ENCODE data around the gene EYS.

Gene EYS

DNA sequence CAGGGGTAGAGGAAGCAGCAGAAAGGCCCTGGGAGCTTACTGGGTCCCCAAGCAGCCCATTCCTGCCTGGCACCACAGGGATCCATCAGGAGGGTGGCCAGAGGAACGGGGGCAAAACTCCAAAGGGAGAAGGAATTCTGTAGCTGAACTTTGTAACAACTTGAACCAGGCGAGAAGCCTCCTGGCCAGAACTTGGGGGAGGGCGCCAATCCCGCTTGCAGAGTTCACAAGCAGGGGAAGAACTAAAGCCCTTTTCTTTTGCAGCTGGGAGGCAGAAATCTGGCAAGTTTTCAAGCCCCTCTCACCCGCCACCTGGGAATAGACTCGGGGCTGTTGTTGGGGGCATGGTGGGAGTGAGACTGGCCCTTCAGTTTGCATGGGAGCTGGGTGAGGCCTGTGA is 1882.3 kb downstream of the EYS start:
- TF ChIP-seq EZH2phosphoT487 (IDR thresholded peaks at IDR 0.05; ENCODE audit: low read length) (no peak), EZH2 (optimal IDR thresholded peaks at IDR 0.05; ENCODE audit: low read depth, low read length) (no peak)
- TF ChIP-seq, protein P1, sequence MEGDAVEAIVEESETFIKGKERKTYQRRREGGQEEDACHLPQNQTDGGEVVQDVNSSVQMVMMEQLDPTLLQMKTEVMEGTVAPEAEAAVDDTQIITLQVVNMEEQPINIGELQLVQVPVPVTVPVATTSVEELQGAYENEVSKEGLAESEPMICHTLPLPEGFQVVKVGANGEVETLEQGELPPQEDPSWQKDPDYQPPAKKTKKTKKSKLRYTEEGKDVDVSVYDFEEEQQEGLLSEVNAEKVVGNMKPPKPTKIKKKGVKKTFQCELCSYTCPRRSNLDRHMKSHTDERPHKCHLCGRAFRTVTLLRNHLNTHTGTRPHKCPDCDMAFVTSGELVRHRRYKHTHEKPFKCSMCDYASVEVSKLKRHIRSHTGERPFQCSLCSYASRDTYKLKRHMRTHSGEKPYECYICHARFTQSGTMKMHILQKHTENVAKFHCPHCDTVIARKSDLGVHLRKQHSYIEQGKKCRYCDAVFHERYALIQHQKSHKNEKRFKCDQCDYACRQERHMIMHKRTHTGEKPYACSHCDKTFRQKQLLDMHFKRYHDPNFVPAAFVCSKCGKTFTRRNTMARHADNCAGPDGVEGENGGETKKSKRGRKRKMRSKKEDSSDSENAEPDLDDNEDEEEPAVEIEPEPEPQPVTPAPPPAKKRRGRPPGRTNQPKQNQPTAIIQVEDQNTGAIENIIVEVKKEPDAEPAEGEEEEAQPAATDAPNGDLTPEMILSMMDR (IDR thresholded peaks at IDR 0.05; ENCODE audit: low read length) = no peak
- H3K4me3 ChIP-seq (ENCODE audit: low read length) = no peak overlapping the region
- H3F3A ChIP-seq (ENCODE audit: insufficient read depth, low read length) = no peaks in the 10 kb centered on the region
- no peaks in the 10 kb centered on the region for H3K27me3 ChIP-seq (replicated peaks; ENCODE audit: insufficient read depth, low read length)
- H3K9me2 ChIP-seq (replicated peaks; ENCODE audit: insufficient read depth, low read length) = no peaks in the 10 kb centered on the region
- H3K9ac ChIP-seq (ENCODE audit: low read length) = no peak overlapping the region
- no peak overlapping the region for H2AFZ ChIP-seq (ENCODE audit: low read length)
- H4K20me1 ChIP-seq (ENCODE audit: insufficient read depth, low read length) = no peaks in the 10 kb centered on the region
- no peaks in the 10 kb centered on the region for H3K79me2 ChIP-seq (ENCODE audit: low read length)
- no peaks in the 10 kb centered on the region for H3K4me1 ChIP-seq (ENCODE audit: low read length)
- H3K4me2 ChIP-seq (ENCODE audit: low read depth, low read length) = no peak overlapping the region
- H3K36me3 ChIP-seq (replicated peaks; ENCODE audit: insufficient read depth, low read length) = no peaks in the 10 kb centered on the region
- H3K27ac ChIP-seq (ENCODE audit: low read length) = no peak overlapping the region
- no peak for DNase-seq
- no peaks in the 10 kb centered on the region for H3K9me3 ChIP-seq (replicated peaks; ENCODE audit: insufficient read depth, low read length)

DNA sequence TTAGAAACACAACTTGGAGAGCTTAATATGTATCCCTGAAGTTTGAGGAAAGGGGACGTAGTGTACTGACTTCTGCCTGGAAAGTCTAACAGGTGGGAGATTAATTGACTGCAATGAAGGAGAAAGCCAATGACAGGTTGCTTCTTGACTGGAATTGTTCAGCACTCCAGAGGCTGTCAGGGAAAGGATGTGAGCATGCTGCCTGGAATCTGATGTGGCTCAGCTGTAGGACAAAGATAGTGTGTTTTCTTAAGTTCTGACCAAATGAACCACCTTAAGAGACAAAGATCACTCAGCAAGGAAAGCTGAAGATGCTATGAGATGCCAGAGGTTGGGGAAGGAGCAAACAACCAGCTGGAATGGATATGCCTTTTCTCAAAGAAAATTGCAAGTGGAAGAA is 1885.6 kb downstream of the EYS start:
- H3K9me3 ChIP-seq (replicated peaks; ENCODE audit: insufficient read depth, low read length) = no peaks in the 10 kb centered on the region
- H3K27me3 ChIP-seq (replicated peaks; ENCODE audit: insufficient read depth, low read length) = no peaks in the 10 kb centered on the region
- TF ChIP-seq, protein P1 (IDR thresholded peaks at IDR 0.05; ENCODE audit: low read length) = no peak
- TF ChIP-seq EZH2 (optimal IDR thresholded peaks at IDR 0.05; ENCODE audit: low read depth, low read length) (no peak), EZH2phosphoT487 (IDR thresholded peaks at IDR 0.05; ENCODE audit: low read length) (no peak)
- no peaks in the 10 kb centered on the region for H4K20me1 ChIP-seq (ENCODE audit: insufficient read depth, low read length)
- H3K9me2 ChIP-seq (replicated peaks; ENCODE audit: insufficient read depth, low read length) = no peaks in the 10 kb centered on the region
- H3K79me2 ChIP-seq (ENCODE audit: low read length) = no peaks in the 10 kb centered on the region
- no peak overlapping the region for H2AFZ ChIP-seq (ENCODE audit: low read length)
- H3K9ac ChIP-seq (ENCODE audit: low read length) = no peak overlapping the region
- H3F3A ChIP-seq (ENCODE audit: insufficient read depth, low read length) = no peaks in the 10 kb centered on the region
- no peaks in the 10 kb centered on the region for H3K36me3 ChIP-seq (replicated peaks; ENCODE audit: insufficient read depth, low read length)
- no peak overlapping the region for H3K4me2 ChIP-seq (ENCODE audit: low read depth, low read length)
- no peak overlapping the region for H3K27ac ChIP-seq (ENCODE audit: low read length)
- H3K4me1 ChIP-seq (ENCODE audit: low read length) = no peaks in the 10 kb centered on the region
- no peak for DNase-seq
- no peak overlapping the region for H3K4me3 ChIP-seq (ENCODE audit: low read length)

DNA sequence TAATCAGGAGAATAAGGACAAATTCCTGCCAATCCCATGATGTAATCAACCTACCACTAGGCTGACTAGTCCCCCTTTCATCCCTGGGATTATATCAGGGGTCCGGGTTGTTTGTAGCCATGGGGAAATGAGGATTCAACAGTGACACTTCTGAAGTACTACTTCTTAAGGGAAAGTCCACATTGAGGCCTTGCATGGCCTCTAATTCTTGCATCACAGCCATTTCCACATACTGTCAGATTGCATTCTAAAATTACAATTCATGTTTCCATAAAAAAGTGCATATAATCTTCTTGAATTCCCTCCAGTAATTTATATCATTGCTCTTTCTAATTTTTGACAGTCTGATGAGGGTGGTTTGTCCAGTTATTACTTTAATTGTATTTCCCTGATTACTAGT is 1887.2 kb downstream of the EYS start:
- Histone ChIP-seq H2AFZ (ENCODE audit: low read length) (no peak overlapping the region), H3K4me2 (ENCODE audit: low read depth, low read length) (no peak overlapping the region), H3K9ac (ENCODE audit: low read length) (no peak overlapping the region), H3K79me2 (ENCODE audit: low read length) (no peaks in the 10 kb centered on the region), H4K20me1 (ENCODE audit: insufficient read depth, low read length) (no peaks in the 10 kb centered on the region), H3K27me3 (replicated peaks; ENCODE audit: insufficient read depth, low read length) (no peaks in the 10 kb centered on the region), H3K4me3 (ENCODE audit: low read length) (no peak overlapping the region), H3F3A (ENCODE audit: insufficient read depth, low read length) (no peaks in the 10 kb centered on the region), H3K4me1 (ENCODE audit: low read length) (no peaks in the 10 kb centered on the region), H3K36me3 (replicated peaks; ENCODE audit: insufficient read depth, low read length) (no peaks in the 10 kb centered on the region), H3K9me2 (replicated peaks; ENCODE audit: insufficient read depth, low read length) (no peaks in the 10 kb centered on the region), H3K9me3 (replicated peaks; ENCODE audit: insufficient read depth, low read length) (no peaks in the 10 kb centered on the region), H3K27ac (ENCODE audit: low read length) (no peak overlapping the region)
- no peak for DNase-seq
- TF ChIP-seq, protein P1 (IDR thresholded peaks at IDR 0.05; ENCODE audit: low read length) = no peak
- TF ChIP-seq EZH2 (optimal IDR thresholded peaks at IDR 0.05; ENCODE audit: low read depth, low read length) (no peak), EZH2phosphoT487 (IDR thresholded peaks at IDR 0.05; ENCODE audit: low read length) (no peak)

All from MM.1S (cell line).